IPS-11a (cell line): ENCODE results near the gene ARHGEF40.
"Not testable (repeated sequence)": the region's sequence is repeated elsewhere in the genome, so short reads cannot be mapped to it uniquely, and the experiment has no call there.

Experiments used
- H3K4me3 ChIP-seq: one replicate; pipeline ENCODE4 v1.5.1; 2013; ENCODE audit warnings: low read depth, low read length, control low read depth

ARHGEF40 gene

DNA sequence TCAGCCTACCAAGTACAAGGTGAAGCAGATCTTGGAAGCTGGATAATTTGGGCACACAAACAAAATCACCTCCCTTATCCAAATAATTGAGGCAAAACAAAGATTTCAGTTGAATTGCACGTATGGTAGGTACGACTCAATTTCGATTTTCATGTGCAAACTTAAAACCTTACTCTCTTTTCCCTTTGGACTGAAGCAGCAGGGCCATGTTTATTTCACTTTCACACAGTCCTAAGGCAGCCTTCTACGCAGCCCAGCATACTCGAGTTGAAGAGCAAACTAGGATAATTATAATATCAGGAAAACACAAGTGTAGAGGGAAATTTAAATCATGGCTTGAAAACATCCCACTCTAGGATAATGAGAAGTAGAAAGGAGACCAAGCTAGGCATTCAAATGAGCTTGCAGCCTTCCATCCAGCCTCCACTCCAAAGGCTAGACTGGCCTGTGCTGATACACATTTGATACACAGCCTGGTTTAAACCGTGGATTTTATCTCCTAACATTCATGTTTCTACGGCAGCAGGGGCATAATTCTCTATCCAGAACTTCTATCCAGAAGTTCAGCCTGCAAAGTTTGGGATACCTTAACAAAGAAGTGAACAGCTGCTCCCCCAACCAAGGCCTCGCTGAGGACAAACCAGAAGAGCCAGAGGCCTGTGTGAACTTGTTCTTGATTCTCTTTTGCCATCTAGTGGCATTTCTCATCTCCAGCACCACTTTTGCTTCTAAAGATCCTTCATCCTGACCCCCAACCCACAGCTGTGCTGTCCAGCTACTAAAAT, 30.3 kb upstream of the ARHGEF40 start:
- no peak overlapping the region for H3K4me3 ChIP-seq

DNA sequence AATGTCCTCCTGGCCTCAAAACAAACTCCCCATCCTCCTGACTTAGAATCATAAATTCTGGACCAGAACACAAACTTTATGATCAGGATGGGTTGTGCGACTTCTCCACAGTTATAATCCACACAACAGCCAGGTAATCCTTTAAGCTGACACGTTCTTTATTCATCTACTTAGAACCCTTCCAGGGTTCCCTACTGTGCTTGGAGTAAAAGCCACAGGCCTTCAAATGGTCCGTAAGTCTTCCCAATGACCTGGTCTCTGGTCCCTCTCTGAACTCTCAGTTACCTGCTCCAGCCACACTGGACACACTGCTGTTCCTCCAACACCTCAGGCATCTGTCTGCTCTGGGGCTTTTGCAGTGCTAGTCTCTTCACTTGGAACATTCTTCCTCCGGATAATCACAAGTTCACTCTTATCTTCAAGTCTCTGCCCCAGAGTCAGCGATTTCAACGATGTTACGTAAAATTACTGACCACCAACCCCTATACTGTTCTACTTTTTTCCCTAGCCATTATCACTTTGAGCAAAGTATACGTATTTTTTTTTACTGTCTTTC, 29.7 kb upstream of the ARHGEF40 start:
- no peak overlapping the region for H3K4me3 ChIP-seq

DNA sequence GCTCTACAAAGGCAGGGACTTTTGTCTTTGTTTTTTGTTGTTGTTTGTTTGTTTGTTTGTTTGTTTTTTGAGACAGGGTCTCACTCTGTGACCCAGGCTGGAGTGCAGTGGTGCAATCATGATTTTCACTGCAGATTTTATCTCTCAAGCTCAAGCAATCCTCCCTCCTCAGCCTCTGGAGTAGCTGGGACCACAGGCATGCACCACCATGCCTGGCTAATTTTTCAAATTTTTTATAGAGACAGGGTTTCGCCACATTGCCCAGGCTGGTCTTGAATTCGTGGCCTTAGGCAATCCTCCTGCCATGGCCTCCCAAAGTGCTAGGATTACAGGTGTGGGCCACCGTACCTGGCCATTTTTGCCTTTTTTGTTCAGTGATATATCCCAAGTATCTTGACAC, 29.2 kb upstream of the ARHGEF40 start:
- not testable (repeated sequence) for H3K4me3 ChIP-seq

DNA sequence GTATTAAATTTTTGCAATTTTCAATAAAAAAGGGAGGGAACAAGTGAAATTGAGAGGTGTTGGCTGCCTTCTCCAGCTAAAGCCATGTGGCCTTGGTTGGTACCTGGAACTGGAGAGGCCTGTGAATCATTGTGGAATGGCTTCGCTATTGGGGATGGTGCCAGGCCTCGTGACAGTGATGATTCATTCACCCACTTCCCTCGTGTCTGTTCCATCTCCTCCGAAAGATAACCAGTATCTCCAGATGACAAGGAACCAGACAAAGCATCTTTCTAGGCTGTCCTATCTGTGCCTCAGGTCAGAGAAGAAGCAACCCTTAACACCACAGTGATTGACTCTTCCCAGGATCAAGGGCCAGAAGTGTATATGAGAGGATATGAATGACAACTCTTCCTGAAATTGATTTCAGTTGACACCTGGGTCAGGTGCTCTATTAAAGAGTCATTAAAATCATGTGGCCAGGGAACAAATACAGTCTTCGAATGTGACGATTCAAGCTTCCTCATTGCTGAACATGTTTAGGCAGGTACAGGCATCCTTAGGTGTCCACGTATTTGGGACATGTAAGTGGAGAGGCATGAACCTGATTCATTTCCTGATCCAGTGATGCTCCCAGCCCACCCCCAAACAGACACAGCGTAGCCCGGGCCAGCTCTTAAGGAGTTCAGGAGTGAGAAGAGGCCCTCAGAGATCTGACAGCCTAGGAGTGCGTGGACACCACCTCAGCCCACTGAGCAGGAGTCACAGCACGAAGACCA, 28.2 kb upstream of the ARHGEF40 start, which contains the start of gene RNASE7:
TSS of gene RNASE7 (plus strand) at position 687 of the 758 bp plus-strand sequence. CDS start 631 bp downstream, outside the sequence.
- H3K4me3 ChIP-seq: no peak within 1 kb of the TSS

GRCh38 chr14:21042918-21043317, 27.2 kb upstream of the ARHGEF40 start:
- H3K4me3 ChIP-seq: no peak overlapping the region

GRCh38 chr14:21043387-21043973, 26.6 kb upstream of the ARHGEF40 start:
- H3K4me3 ChIP-seq: no peak overlapping the region

DNA sequence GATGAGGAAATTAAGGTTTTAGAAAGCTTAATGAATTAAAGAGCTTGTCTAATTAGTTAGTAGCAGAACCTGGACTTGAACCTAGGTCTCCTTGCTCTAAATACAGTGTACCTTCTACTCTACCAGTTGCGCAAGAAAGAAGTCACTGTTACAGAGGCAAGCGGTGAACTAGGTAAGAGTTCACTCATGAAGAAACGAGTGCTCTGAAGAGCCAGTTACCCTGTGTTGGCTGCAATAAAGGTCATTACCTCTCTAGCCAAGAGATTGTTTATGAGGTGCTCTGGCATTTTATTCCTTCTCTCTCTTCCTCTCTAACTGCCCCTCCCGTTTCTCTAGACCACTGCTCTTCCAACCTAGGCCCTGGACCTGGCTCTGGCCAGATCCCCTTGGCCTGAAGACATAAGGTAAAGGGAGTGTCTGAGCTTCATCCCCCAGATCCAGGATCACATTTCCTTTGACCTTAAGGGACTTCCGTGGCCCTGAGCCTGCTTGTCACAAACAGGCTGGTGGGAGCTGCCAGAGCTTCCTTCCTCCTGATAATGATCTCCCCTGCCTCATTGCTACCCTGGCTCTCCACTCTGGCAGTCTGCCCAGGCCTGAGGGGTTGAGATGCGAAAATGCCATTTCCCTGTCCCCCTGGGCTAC, 26.0 kb upstream of the ARHGEF40 start:
- no peak overlapping the region for H3K4me3 ChIP-seq

DNA sequence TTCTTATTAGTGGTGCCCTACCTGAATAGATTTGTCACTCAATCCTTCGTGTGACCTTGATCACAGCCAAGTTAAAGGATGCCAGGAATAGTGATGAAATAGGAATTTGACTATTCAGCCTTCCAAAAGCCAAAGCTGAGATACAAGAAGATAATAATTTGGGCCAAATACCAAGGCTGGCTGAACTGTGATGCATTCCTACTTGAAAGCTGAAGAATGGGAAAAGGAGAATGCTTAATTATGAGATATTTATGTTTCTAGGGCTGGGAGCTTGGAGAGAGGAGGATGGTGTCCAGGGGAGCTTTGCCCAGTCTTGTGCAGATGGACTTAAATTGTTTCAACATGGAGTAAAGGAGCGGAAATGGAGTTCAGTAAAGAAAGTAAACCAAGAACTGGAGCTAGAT, 22.7 kb upstream of the ARHGEF40 start:
- H3K4me3 ChIP-seq: no peak overlapping the region

DNA sequence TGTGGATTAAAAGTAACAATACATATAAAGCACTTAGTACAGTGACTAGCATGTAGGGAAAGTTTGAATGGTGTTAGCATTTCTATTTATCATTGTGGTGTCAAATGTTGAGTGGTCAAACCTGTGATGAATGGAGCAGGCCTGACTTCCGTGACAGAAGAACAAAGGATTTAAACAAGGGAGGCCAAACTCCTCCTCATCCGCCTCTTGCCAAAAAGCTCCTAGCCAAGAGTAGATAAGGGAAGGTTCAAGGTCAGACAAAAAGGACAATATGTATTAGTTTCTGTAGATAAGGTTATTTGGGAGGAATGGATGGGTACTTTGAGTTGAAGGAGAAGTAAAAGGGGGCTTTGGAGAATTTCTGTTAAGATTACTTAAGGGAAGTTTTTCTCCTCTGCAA, 21.5 kb upstream of the ARHGEF40 start:
- no peak overlapping the region for H3K4me3 ChIP-seq

- no peak overlapping the region for H3K4me3 ChIP-seq
Measured at GRCh38 chr14:21049271-21049673, 20.8 kb upstream of the ARHGEF40 start.

- H3K4me3 ChIP-seq: no peak overlapping the region
Measured at GRCh38 chr14:21050597-21050996, 19.5 kb upstream of the ARHGEF40 start.

DNA sequence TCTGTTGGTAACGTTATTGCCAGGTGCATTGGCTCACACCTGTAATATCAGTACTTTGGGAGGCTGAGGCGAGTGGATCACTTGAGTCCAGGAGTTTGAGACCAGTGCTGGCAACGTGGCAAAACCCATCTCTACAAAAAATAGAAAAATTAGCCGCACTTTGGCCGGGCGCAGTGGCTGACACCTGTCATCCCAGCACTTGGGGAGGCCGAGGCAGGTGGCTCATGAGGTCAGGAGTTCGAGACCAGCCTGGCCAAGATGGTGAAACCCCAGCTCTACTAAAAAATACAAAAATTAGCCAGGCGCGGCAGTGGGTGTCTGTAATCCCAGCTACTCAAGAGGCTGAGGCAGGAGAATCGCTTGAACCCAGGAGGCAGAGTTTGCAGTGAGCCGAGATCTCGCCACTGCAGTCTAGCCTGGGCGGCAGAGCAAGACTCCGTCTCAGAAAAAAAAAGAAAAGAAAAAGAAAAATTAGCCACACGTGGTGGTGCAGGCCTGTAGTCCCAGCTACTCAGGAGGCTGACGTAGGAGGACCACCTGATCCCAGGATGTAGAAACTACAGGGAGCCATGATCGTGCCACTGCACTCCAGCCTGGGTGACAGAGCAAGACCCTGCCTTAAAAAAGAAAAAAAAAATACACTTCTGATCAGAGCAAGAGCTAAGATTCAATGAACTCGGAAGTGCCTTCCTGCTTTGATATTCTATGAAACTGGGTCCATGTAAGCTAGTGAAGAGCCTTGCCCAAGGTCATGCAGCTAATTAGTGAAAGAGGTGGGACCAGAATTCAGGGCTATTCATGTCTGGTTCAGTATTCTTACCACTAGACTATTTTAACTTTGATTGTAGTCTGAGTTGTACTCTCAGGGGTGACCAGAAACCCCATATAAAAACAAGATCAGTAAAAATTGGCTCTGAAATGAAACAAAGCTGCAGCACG, 16.7 kb upstream of the ARHGEF40 start:
- no peak overlapping the region for H3K4me3 ChIP-seq

DNA sequence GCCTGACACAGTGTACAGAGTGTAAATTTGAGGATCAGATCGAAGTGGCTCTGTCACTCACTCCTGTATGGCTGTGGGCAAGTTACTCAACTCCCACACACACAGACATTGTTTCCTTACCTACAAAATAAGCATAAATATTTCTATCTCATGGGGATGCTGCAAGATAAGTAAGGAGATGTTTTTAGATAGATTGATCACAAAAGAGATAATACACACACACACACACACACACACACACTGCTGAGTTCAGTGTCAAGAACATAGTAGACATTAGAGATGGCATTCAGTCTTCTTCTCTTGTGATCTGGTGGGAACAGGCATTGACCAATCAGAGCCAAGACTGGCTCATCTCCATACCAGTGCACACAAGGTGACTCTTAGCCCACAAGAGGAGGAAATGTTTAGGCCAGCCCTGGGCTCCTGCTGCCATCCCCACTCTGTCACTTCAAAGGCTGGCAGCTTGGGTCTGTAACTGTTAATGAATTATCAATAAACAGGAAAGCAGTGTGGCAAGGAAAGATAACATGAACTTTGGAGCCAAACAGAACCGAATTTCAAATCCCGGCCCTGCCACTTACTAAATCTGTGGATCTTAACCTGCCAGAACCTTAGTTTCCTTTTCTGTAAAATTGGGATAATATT, 15.9 kb upstream of the ARHGEF40 start:
- H3K4me3 ChIP-seq: no peak overlapping the region

GRCh38 chr14:21054768-21055145, 15.3 kb upstream of the ARHGEF40 start:
- H3K4me3 ChIP-seq: no peak overlapping the region

DNA sequence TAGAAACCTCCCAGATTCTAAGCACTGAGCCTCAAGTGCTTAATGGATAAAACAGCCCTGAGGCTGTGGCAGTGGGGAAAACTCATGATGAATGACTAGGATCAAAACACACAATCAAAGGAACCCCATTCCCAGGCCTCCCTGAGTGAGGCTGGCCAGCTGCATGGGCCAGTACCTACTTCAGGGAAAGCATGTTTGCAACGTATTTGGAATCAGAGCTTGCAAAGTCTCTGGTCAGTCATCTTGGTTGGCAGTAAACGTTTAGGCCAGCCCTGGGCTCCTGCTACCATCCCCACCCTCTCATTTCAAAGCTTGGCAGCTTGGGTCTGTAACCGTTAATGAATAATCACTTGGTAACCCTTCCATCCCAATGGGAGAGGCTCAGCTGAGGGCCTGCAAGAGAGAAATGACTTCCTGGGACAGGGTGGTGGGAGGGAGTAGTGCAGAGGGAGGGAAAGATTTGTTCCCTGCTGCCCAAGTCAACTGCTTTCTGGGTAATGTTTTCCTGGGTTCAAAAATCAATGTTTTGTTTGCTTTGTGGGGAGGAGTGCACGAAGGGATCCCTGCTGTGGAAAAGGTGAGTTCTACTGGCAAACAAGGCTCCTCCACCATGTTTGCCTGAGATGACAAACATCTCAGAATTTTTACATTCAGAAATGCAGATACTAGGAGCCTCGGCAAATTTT, 14.5 kb upstream of the ARHGEF40 start:
- no peak overlapping the region for H3K4me3 ChIP-seq

- H3K4me3 ChIP-seq: no peak overlapping the region
Measured at GRCh38 chr14:21056520-21057163, 13.5 kb upstream of the ARHGEF40 start.

GRCh38 chr14:21057803-21058675, 12.1 kb upstream of the ARHGEF40 start, which contains the start of gene RNASE8:
Gene RNASE8 (plus strand): TSS chr14:21057822. CDS start chr14:21057893, 71 bp downstream.
- no peak within 1 kb of the TSS for H3K4me3 ChIP-seq
